ENCODE results near the gene C11orf24.

C11orf24 gene

GRCh38 chr11:68303083-68303482, 31.3 kb upstream of the C11orf24 start:
- no peaks in the 10 kb centered on the region for H4K20me1 ChIP-seq (ENCODE audit: insufficient read depth, low read length, poor library complexity, severe bottlenecking)
- no peak for TF ChIP-seq CTCF (conservative IDR thresholded peaks at IDR 0.05; ENCODE audit: low read length)
- no peak for TF ChIP-seq EZH2phosphoT487 (IDR thresholded peaks at IDR 0.05; ENCODE audit: borderline replicate concordance)
- H3F3A ChIP-seq (ENCODE audit: low read depth) = no peaks in the 10 kb centered on the region
- no peaks in the 10 kb centered on the region for H3K36me3 ChIP-seq (ENCODE audit: insufficient read depth, low read length)
- H3K9me3 ChIP-seq (ENCODE audit: insufficient read depth, low read depth, low read length) = peaks cover 4% of the 10 kb centered on the region; the same call in 1 of the 2 replicates
- H3K9me2 ChIP-seq (replicated peaks; ENCODE audit: low read depth, low read length) = no peaks in the 10 kb centered on the region
- no peaks in the 10 kb centered on the region for H3K27me3 ChIP-seq (ENCODE audit: insufficient read depth, low read length, poor library complexity, severe bottlenecking)
- H2AFZ ChIP-seq (ENCODE audit: low read length) = no peak overlapping the region
- H3K9ac ChIP-seq (ENCODE audit: low read depth, low read length, poor library complexity, severe bottlenecking) = no peak overlapping the region
- H3K4me1 ChIP-seq (ENCODE audit: insufficient read depth, low read length, poor library complexity, severe bottlenecking) = no peaks in the 10 kb centered on the region
- H3K79me2 ChIP-seq (ENCODE audit: insufficient read depth, low read length) = no peaks in the 10 kb centered on the region
- H3K4me2 ChIP-seq (ENCODE audit: low read depth, low read length, poor library complexity, severe bottlenecking) = no peak overlapping the region
- H3K4me3 ChIP-seq (ENCODE audit: low read length, poor library complexity, severe bottlenecking) = no peak overlapping the region

GRCh38 chr11:68302670-68303069, 30.9 kb upstream of the C11orf24 start:
- H3K9me3 ChIP-seq (ENCODE audit: insufficient read depth, low read depth, low read length) = peaks cover 4% of the 10 kb centered on the region; the same call in 1 of the 2 replicates
- H3K27me3 ChIP-seq (ENCODE audit: insufficient read depth, low read length, poor library complexity, severe bottlenecking) = no peaks in the 10 kb centered on the region
- TF ChIP-seq CTCF (conservative IDR thresholded peaks at IDR 0.05; ENCODE audit: low read length) = no peak
- no peak for TF ChIP-seq EZH2phosphoT487 (IDR thresholded peaks at IDR 0.05; ENCODE audit: borderline replicate concordance)
- H3K9me2 ChIP-seq (replicated peaks; ENCODE audit: low read depth, low read length) = no peaks in the 10 kb centered on the region
- H3K4me3 ChIP-seq (ENCODE audit: low read length, poor library complexity, severe bottlenecking) = no peak overlapping the region
- H3K4me2 ChIP-seq (ENCODE audit: low read depth, low read length, poor library complexity, severe bottlenecking) = no peak overlapping the region
- H3K9ac ChIP-seq (ENCODE audit: low read depth, low read length, poor library complexity, severe bottlenecking) = peak overlapping the region; percentile 54
- no peaks in the 10 kb centered on the region for H3F3A ChIP-seq (ENCODE audit: low read depth)
- H2AFZ ChIP-seq (ENCODE audit: low read length) = no peak overlapping the region
- no peaks in the 10 kb centered on the region for H3K4me1 ChIP-seq (ENCODE audit: insufficient read depth, low read length, poor library complexity, severe bottlenecking)
- no peaks in the 10 kb centered on the region for H4K20me1 ChIP-seq (ENCODE audit: insufficient read depth, low read length, poor library complexity, severe bottlenecking)
- H3K36me3 ChIP-seq (ENCODE audit: insufficient read depth, low read length) = no peaks in the 10 kb centered on the region
- no peaks in the 10 kb centered on the region for H3K79me2 ChIP-seq (ENCODE audit: insufficient read depth, low read length)

GRCh38 chr11:68302256-68302655, 30.5 kb upstream of the C11orf24 start:
- H2AFZ ChIP-seq (ENCODE audit: low read length) = no peak overlapping the region
- no peaks in the 10 kb centered on the region for H3K4me1 ChIP-seq (ENCODE audit: insufficient read depth, low read length, poor library complexity, severe bottlenecking)

More at GRCh38 chr11:68302256-68302655, 30.5 kb upstream of the C11orf24 start:
- Histone ChIP-seq H3K9me2 (replicated peaks; ENCODE audit: low read depth, low read length) (no peaks in the 10 kb centered on the region), H3K36me3 (ENCODE audit: insufficient read depth, low read length) (no peaks in the 10 kb centered on the region), H3K4me3 (ENCODE audit: low read length, poor library complexity, severe bottlenecking) (no peak overlapping the region), H3F3A (ENCODE audit: low read depth) (no peaks in the 10 kb centered on the region), H4K20me1 (ENCODE audit: insufficient read depth, low read length, poor library complexity, severe bottlenecking) (no peaks in the 10 kb centered on the region), H3K79me2 (ENCODE audit: insufficient read depth, low read length) (no peaks in the 10 kb centered on the region), H3K27me3 (ENCODE audit: insufficient read depth, low read length, poor library complexity, severe bottlenecking) (no peaks in the 10 kb centered on the region), H3K9ac (ENCODE audit: low read depth, low read length, poor library complexity, severe bottlenecking) (peak overlapping the region; percentile 54), H3K4me2 (ENCODE audit: low read depth, low read length, poor library complexity, severe bottlenecking) (no peak overlapping the region), H3K9me3 (ENCODE audit: insufficient read depth, low read depth, low read length) (peaks cover 4% of the 10 kb centered on the region; the same call in 1 of the 2 replicates)
- no peak for TF ChIP-seq CTCF (conservative IDR thresholded peaks at IDR 0.05; ENCODE audit: low read length)
- no peak for TF ChIP-seq EZH2phosphoT487 (IDR thresholded peaks at IDR 0.05; ENCODE audit: borderline replicate concordance)

All from Loucy (cell line).